IMR-90 (cell line): Measurements from ENCODE around the gene FADS2. TPM values are rescaled to one million over a fixed set of nuclear protein-coding genes. Genes with fewer than 3 reads are reported as not detected.

ENCODE experiments used
- ATAC-seq: fragments of 200-7000 bp; cut with Tn5 transposase; 2 replicates; pipeline ENCODE4 v1.9.1; 2020; ENCODE audit warnings: low read depth, mild to moderate bottlenecking, moderate library complexity
- BruUV-seq: library from RNA; stranded (reverse); fragments of 400-500 nt; replicated peaks from 2 replicates; lab custom pipeline; 2021; lab: Mats Ljungman, UMichigan
- CTCF ChIA-PET: fragments of 300-600 bp; formaldehyde crosslinking; extraction: SDS; loops from one replicate; lab custom pipeline; 2021; ENCODE audit warnings: antibody characterized with exemption; lab: Yijun Ruan, JAX
- POLR2A ChIA-PET: fragments of 300-600 bp; sonication (Branson Sonifier 250); formaldehyde crosslinking; loops from one replicate; lab custom pipeline; 2022; ENCODE audit warnings: antibody characterized with exemption; ENCODE audit not compliant: unreplicated experiment; lab: Charles Lee
- DNase-seq: peaks from one replicate; pipeline ENCODE4 v3.0.0; 2013
- H2AFZ ChIP-seq: replicated peaks from 2 replicates; pipeline ENCODE3; 2013; ENCODE audit warnings: low read length, mild to moderate bottlenecking; ENCODE audit not compliant: poor library complexity
- H2AK5ac ChIP-seq: 2 replicates; pipeline ENCODE4 v1.6.1; 2013; ENCODE audit warnings: low read depth, low read length, inconsistent platforms
- H2AK9ac ChIP-seq: replicated peaks from 2 replicates; pipeline ENCODE3; 2013; ENCODE audit warnings: mild to moderate bottlenecking, low read depth, low read length, moderate library complexity; ENCODE audit not compliant: poor library complexity
- H2BK120ac ChIP-seq: 2 replicates; pipeline ENCODE4 v1.6.1; 2013; ENCODE audit warnings: low read depth, low read length, inconsistent platforms
- H2BK15ac ChIP-seq: 3 replicates; pipeline ENCODE4 v1.6.1; 2013; ENCODE audit warnings: low read depth, low read length, inconsistent platforms
- H2BK20ac ChIP-seq: 2 replicates; pipeline ENCODE4 v1.6.1; 2013; ENCODE audit warnings: low read depth, mild to moderate bottlenecking, inconsistent platforms, low read length, moderate library complexity
- H2BK5ac ChIP-seq: 2 replicates; pipeline ENCODE4 v1.6.1; 2013; ENCODE audit warnings: mild to moderate bottlenecking, low read depth, low read length, inconsistent platforms; ENCODE audit not compliant: poor library complexity, severe bottlenecking
- H3K14ac ChIP-seq: replicated peaks from 2 replicates; pipeline ENCODE4 v1.6.1; 2013; ENCODE audit warnings: low read depth, low read length, inconsistent platforms
- H3K18ac ChIP-seq: 2 replicates; pipeline ENCODE4 v1.6.1; 2013; ENCODE audit warnings: low read depth, low read length, control low read depth
- H3K23ac ChIP-seq: 2 replicates; pipeline ENCODE4 v1.6.1; 2013; ENCODE audit warnings: low read depth, low read length, inconsistent platforms
- H3K27ac ChIP-seq: 2 replicates; pipeline ENCODE4 v1.5.1; 2013; ENCODE audit warnings: mild to moderate bottlenecking, control low read depth, low read length; ENCODE audit not compliant: insufficient read depth
- H3K27me3 ChIP-seq: 2 replicates; pipeline ENCODE4 v1.6.1; 2013; ENCODE audit warnings: low read length; ENCODE audit not compliant: control insufficient read depth, insufficient read depth
- H3K36me3 ChIP-seq: 2 replicates; pipeline ENCODE4 v1.6.1; 2013; ENCODE audit warnings: low read length, mixed read lengths; ENCODE audit not compliant: control insufficient read depth, insufficient read depth
- H3K4ac ChIP-seq: 2 replicates; pipeline ENCODE4 v1.6.1; 2013; ENCODE audit warnings: low read depth, low read length, inconsistent platforms
- H3K4me1 ChIP-seq: 2 replicates; pipeline ENCODE4 v1.6.1; 2013; ENCODE audit warnings: low read length, mixed read lengths; ENCODE audit not compliant: control insufficient read depth, insufficient read depth
- H3K4me2 ChIP-seq: 2 replicates; pipeline ENCODE4 v1.6.1; 2013; ENCODE audit warnings: low read depth, mild to moderate bottlenecking, control low read depth, low read length, moderate library complexity
- H3K4me3 ChIP-seq: 2 replicates; pipeline ENCODE4 v1.5.1; 2013; ENCODE audit warnings: low read depth, mild to moderate bottlenecking, control low read depth, low read length, moderate library complexity; ENCODE audit not compliant: insufficient read depth
- H3K56ac ChIP-seq: 2 replicates; pipeline ENCODE4 v1.6.1; 2013; ENCODE audit warnings: low read length, inconsistent platforms; ENCODE audit not compliant: insufficient read depth; ENCODE audit errors: extremely low read depth
- H3K79me1 ChIP-seq, 2 experiments: 2 replicates each; pipeline ENCODE4 v1.6.1; 2013; ENCODE audit warnings: low read length in 2 of 2, inconsistent platforms in 1 of 2, low read depth in 1 of 2
- H3K9ac ChIP-seq: 2 replicates; pipeline ENCODE4 v1.6.1; 2013; ENCODE audit warnings: low read depth, low read length, control low read depth
- H3K9me1 ChIP-seq: 2 replicates; pipeline ENCODE4 v1.6.1; 2013; ENCODE audit warnings: low read length, inconsistent platforms; ENCODE audit not compliant: insufficient read depth
- H3K9me3 ChIP-seq: 2 replicates; pipeline ENCODE4 v1.6.1; 2013; ENCODE audit warnings: low read length; ENCODE audit not compliant: control insufficient read depth, insufficient read depth
- H4K20me1 ChIP-seq: 2 replicates; pipeline ENCODE4 v1.6.1; 2013; ENCODE audit warnings: low read length, inconsistent platforms; ENCODE audit not compliant: insufficient read depth
- H4K5ac ChIP-seq: 2 replicates; pipeline ENCODE4 v1.6.1; 2013; ENCODE audit warnings: mild to moderate bottlenecking, low read depth, low read length, control low read depth
- H4K8ac ChIP-seq, 2 experiments: 2 replicates each; pipeline ENCODE4 v1.6.1; 2013; ENCODE audit warnings: low read depth in 2 of 2, low read length in 2 of 2, control low read depth in 1 of 2, inconsistent platforms in 1 of 2
- H4K91ac ChIP-seq: 2 replicates; pipeline ENCODE4 v1.6.1; 2013; ENCODE audit warnings: low read depth, low read length, inconsistent platforms; ENCODE audit not compliant: insufficient read depth
- MAZ ChIP-seq: IDR thresholded peaks from 2 replicates; pipeline ENCODE4 v1.6.1; 2012; ENCODE audit warnings: low read depth, mild to moderate bottlenecking, low read length, improper control_type of control experiment, moderate library complexity, borderline replicate concordance
- RAD21 ChIP-seq: IDR thresholded peaks from 2 replicates; pipeline ENCODE4 v1.6.1; 2012; ENCODE audit warnings: low read length, improper control_type of control experiment
- SMC3 ChIP-seq: fragments of 150-350 bp; IDR thresholded peaks from 2 replicates; pipeline ENCODE4 v1.6.1; 2016; ENCODE audit warnings: low read depth, mild to moderate bottlenecking, antibody characterized with exemption, low read length, moderate library complexity
- WGBS, 2 experiments: methylation state at CpG; one replicate each; pipeline versions ENCODE4 v1.1.5 to v1.1.7; 2013; ENCODE audit warnings: missing lambda C conversion rate in 2 of 2; ENCODE audit not compliant: insufficient read length in 1 of 2; ENCODE audit errors: extremely low coverage in 2 of 2; 5-methylcytosine and 5-hydroxymethylcytosine counted together
- dilution Hi-C: fragments of 300-500 bp; cut with HindIII; formaldehyde crosslinking; loops from one replicate; pipeline ENCODE4 v1.14.3; 2018; ENCODE audit warnings: low sequenced_read_pairs; ENCODE audit not compliant: unreplicated experiment
- in situ Hi-C: fragments of 300-500 bp; cut with MboI; formaldehyde crosslinking; loops from 3 replicates; pipeline ENCODE4 v1.14.3; 2019; ENCODE audit warnings: low sequenced_read_pairs, inconsistent platforms, mixed read lengths
- intact Hi-C: fragments of 100-400 bp; cut with micrococcal nuclease; formaldehyde crosslinking; loops from 2 replicates; pipeline ENCODE4 v1.10.0; 2022
- polyA plus RNA-seq, 3 experiments: library from polyadenylated mRNA; depleted of rRNA; stranded (reverse); fragments of >200 nt; gene quantifications; 2 replicates each; pipeline ENCODE4 v1.2.3, GENCODE V29; 2012; ENCODE audit warnings: low replicate concordance in 1 of 3
- total RNA-seq: library from RNA; depleted of rRNA; stranded (reverse); fragments of >200 nt; gene quantifications from 2 replicates; pipeline ENCODE4 v1.2.3, GENCODE V29; 2012

The FADS2 gene
- total and polyA plus RNA-seq, 2 of the 4 experiments (the other 2 are of a cell fraction) = 33.3 to 88.4 TPM

DNA sequence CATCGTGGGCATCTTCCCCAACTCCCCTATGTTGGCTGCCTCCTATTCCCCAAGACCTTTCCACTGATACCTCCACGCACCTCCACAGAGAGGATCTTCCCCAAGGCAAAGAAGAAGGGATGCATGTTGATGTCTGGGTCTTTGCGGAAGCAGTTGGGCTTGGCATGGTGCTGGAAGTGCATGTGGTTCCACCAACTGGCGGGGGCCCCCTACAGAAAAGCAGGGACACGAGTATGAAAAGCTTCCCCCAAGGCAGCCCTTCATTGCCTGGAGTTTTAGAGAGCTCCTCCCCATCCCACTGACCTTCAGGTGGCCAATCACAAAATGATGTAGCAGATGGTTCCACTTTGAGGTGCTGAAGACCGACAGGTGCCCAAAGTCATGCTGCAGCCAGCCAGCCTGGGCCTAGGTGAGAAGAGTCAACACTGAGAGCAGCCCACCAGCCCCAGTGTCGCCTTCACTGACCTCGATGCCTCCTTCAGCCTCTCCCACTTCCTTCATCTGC is 17.4 kb upstream of the FADS2 start:
- peaks cover 7 to 32% of the 10 kb centered on the region in 2 experiments for H3K79me1 ChIP-seq
- H4K20me1 ChIP-seq = no peaks in the 10 kb centered on the region; the same call in 1 of the 2 replicates
- no peak overlapping the region for H4K5ac ChIP-seq
- H4K91ac ChIP-seq = no peak overlapping the region
- H3K18ac ChIP-seq = no peak overlapping the region
- H3K4me3 ChIP-seq = no peak overlapping the region
- no peak overlapping the region for H2AK9ac ChIP-seq
- intact Hi-C loops (no loop called here), dilution Hi-C loops (no loop called here), in situ Hi-C loops (no loop called here)
- no peak overlapping the region for H2AFZ ChIP-seq
- H3K9ac ChIP-seq = no peak overlapping the region
- TF ChIP-seq RAD21 (no peak), SMC3 (no peak), MAZ (no peak)
- no peak overlapping the region for H2BK120ac ChIP-seq
- H4K8ac ChIP-seq = no peak overlapping the region
- peaks cover 14% of the 10 kb centered on the region for H3K9me1 ChIP-seq
- DNase-seq (no peak), ATAC-seq (no peak)
- WGBS, 2 experiments = 100% methylated on average over 3 of the region's 8 CpGs; no CpG with 5 or more reads in 1 of the 2 experiments
- H3K14ac ChIP-seq = no peak overlapping the region
- no TSS peak for BruUV-seq
- POLR2A ChIA-PET = no interaction called here
- no peak overlapping the region for H2AK5ac ChIP-seq
- H2BK5ac ChIP-seq = no peak overlapping the region
- no peaks in the 10 kb centered on the region for H3K9me3 ChIP-seq
- H3K27me3 ChIP-seq = no peaks in the 10 kb centered on the region
- no peak overlapping the region for H3K4ac ChIP-seq
- no peaks in the 10 kb centered on the region for H3K4me1 ChIP-seq
- no peak overlapping the region for H3K27ac ChIP-seq
- H2BK20ac ChIP-seq = no peak overlapping the region
- peaks cover 52% of the 10 kb centered on the region for H3K36me3 ChIP-seq
- no peak overlapping the region for H3K56ac ChIP-seq
- no peak overlapping the region for H3K23ac ChIP-seq
- CTCF ChIA-PET = no interaction called here
- H2BK15ac ChIP-seq = no peak overlapping the region
- H3K4me2 ChIP-seq = no peak overlapping the region
